Hypothalamus (tissue), 51 donors: ENCODE data around the gene TRABD2B.
A peak's percentile ranks its signal among the peaks of the same experiment; 100 is the strongest.

ENCODE experiments used
- DNase-seq, 51 donors: peaks; one replicate each; lab custom pipeline; 2025; lab: John Stamatoyannopoulos, UW

Gene TRABD2B

GRCh38 chr1:47785118-47785517 is 212.1 kb downstream of the TRABD2B start:
- no peak for DNase-seq

- DNase-seq: no peak
These were observed 212.7 kb downstream of the TRABD2B start for GRCh38 chr1:47784497-47784822.

GRCh38 chr1:47783638-47784496 is 213.3 kb downstream of the TRABD2B start:
- no peak for DNase-seq

GRCh38 chr1:47782414-47783166 is 214.6 kb downstream of the TRABD2B start:
- no peak for DNase-seq

- DNase-seq: peak in 4 of 51 donors; percentile 13 to 28 (median 16)
These were observed 215.8 kb downstream of the TRABD2B start for GRCh38 chr1:47781171-47781959.

GRCh38 chr1:47780469-47780995 is 216.7 kb downstream of the TRABD2B start:
- no peak for DNase-seq

GRCh38 chr1:47779613-47780012 is 217.6 kb downstream of the TRABD2B start:
- no peak for DNase-seq

- DNase-seq: no peak
These were observed 218.9 kb downstream of the TRABD2B start for GRCh38 chr1:47778280-47778679.

- no peak for DNase-seq
These were observed 219.9 kb downstream of the TRABD2B start for GRCh38 chr1:47777322-47777721.

- peak in 1 of 51 donors; percentile 6 for DNase-seq
These were observed 220.5 kb downstream of the TRABD2B start for GRCh38 chr1:47776667-47777131.

- no peak for DNase-seq
These were observed 222.0 kb downstream of the TRABD2B start for GRCh38 chr1:47774986-47775834.

GRCh38 chr1:47772960-47773682 is 224.1 kb downstream of the TRABD2B start:
- DNase-seq: no peak

GRCh38 chr1:47772281-47772680 is 224.9 kb downstream of the TRABD2B start:
- DNase-seq: no peak

- DNase-seq: no peak
These were observed 225.4 kb downstream of the TRABD2B start for GRCh38 chr1:47771751-47772150.

- no peak for DNase-seq
These were observed 227.2 kb downstream of the TRABD2B start for GRCh38 chr1:47769983-47770382.

- DNase-seq: no peak
These were observed 227.9 kb downstream of the TRABD2B start for GRCh38 chr1:47769295-47769694.

- no peak for DNase-seq
These were observed 229.5 kb downstream of the TRABD2B start for GRCh38 chr1:47767741-47768100.

- no peak for DNase-seq
These were observed 230.1 kb downstream of the TRABD2B start for GRCh38 chr1:47766832-47767740.
